Thyroid gland (tissue), 4 donors: ENCODE measurements around the gene HOXA3. TPM values are rescaled to one million over a fixed set of nuclear protein-coding genes. Genes with fewer than 3 reads are reported as not detected.

Experiments used
- DNase-seq, 2 donors: peaks; one replicate each; pipeline ENCODE4 v3.0.0-alpha.2; 2019
- H3K27ac ChIP-seq, 3 donors: fragments of 200-600 bp; sonication (generic); 1 replicate in 2 of 3; 2 replicates in 1 of 3; pipeline ENCODE4 v1.5.1; 2016 to 2019; ENCODE audit warnings: mild to moderate bottlenecking in 1 of 3, moderate library complexity in 1 of 3
- H3K27me3 ChIP-seq: fragments of 200-600 bp; sonication (generic); one replicate; pipeline ENCODE4 v1.5.1; 2019
- H3K36me3 ChIP-seq, 2 donors: fragments of 200-600 bp; sonication (generic); one replicate each; pipeline ENCODE4 v1.5.1; 2016 to 2019
- H3K4me1 ChIP-seq, 2 donors: fragments of 200-600 bp; sonication (generic); one replicate each; pipeline ENCODE4 v1.5.1; 2017 to 2019
- H3K4me3 ChIP-seq, 3 donors: fragments of 200-600 bp; sonication (generic); replicated peaks in 1 of 3; 1 replicate in 2 of 3; 2 replicates in 1 of 3; pipeline ENCODE4 v1.5.1; 2016; ENCODE audit warnings: mild to moderate bottlenecking in 1 of 3
- H3K9me3 ChIP-seq: fragments of 200-600 bp; sonication (generic); one replicate; pipeline ENCODE4 v1.5.1; 2017
- POLR2A ChIP-seq, 2 donors: fragments of 450-650 bp; IDR thresholded peaks; one replicate each; pipeline ENCODE4 v1.6.1; 2017; ENCODE audit warnings: antibody characterized with exemption in 2 of 2, mild to moderate bottlenecking in 2 of 2, moderate library complexity in 1 of 2
- WGBS, 2 donors: methylation state at CpG; one replicate each; pipeline ENCODE4 v1.1.5; 2017; 5-methylcytosine and 5-hydroxymethylcytosine counted together
- intact Hi-C: fragments of 100-400 bp; cut with DNase I; formaldehyde crosslinking; loops from one replicate; pipeline ENCODE4 v1.15.1; 2023
- total RNA-seq, 4 donors: library from RNA; depleted of rRNA; stranded (reverse); fragments of >200 nt; gene quantifications; one replicate each; pipeline ENCODE4 v1.2.3, GENCODE V29; 2016
- TF ChIP-seq, protein P1 (sequence below), 6 experiments: fragments of 200-600 bp in 3 of 6; fragments of 450-650 bp in 3 of 6; sonication (generic) in 3 of 6; IDR thresholded peaks; one replicate each; pipeline ENCODE4 v1.5.1; 2016 to 2019; ENCODE audit warnings: antibody characterized with exemption in 6 of 6, mild to moderate bottlenecking in 2 of 6, inconsistent platforms in 1 of 6, moderate library complexity in 1 of 6

HOXA3 gene
- total RNA-seq, 4 donors from 2014 or later = 0.94 to 6.1 (median 1.9) TPM

DNA sequence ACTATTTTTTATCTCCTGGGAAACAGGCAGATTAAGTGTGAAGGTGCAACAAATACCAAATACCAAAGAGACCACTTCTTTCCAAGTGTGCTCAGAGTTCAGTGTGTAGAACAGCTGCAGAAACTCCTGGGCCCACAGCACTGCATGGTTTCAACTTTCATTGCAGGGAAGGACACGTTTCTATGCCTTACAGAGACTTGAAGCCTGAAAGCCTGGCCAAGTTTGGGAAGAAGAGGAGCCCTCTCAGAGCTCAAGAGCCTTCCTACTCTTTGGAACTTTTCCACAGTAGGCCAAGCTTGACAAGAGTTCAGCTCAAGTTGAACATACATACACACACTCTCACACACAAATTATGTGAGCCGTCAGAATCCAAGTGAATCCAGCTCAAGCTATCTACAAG is 24.3 kb downstream of the HOXA3 start:
- Histone ChIP-seq H3K27ac (no peak overlapping the region), H3K4me1 (peaks cover 0 to 7% of the 10 kb centered on the region in 2 donors), H3K9me3 (no peaks in the 10 kb centered on the region), H3K4me3 (no peak overlapping the region), H3K27me3 (peaks cover 20% of the 10 kb centered on the region), H3K36me3 (no peaks in the 10 kb centered on the region)
- no peak for TF ChIP-seq POLR2A (IDR thresholded peaks at IDR 0.05)
- TF ChIP-seq, protein P1, sequence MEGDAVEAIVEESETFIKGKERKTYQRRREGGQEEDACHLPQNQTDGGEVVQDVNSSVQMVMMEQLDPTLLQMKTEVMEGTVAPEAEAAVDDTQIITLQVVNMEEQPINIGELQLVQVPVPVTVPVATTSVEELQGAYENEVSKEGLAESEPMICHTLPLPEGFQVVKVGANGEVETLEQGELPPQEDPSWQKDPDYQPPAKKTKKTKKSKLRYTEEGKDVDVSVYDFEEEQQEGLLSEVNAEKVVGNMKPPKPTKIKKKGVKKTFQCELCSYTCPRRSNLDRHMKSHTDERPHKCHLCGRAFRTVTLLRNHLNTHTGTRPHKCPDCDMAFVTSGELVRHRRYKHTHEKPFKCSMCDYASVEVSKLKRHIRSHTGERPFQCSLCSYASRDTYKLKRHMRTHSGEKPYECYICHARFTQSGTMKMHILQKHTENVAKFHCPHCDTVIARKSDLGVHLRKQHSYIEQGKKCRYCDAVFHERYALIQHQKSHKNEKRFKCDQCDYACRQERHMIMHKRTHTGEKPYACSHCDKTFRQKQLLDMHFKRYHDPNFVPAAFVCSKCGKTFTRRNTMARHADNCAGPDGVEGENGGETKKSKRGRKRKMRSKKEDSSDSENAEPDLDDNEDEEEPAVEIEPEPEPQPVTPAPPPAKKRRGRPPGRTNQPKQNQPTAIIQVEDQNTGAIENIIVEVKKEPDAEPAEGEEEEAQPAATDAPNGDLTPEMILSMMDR (IDR thresholded peaks at IDR 0.05) = no peak
- intact Hi-C loops = no loop called here
- WGBS, 2 donors = 20 to 21% methylated on average over 2 of the region's 2 CpGs
- no peak for DNase-seq

DNA sequence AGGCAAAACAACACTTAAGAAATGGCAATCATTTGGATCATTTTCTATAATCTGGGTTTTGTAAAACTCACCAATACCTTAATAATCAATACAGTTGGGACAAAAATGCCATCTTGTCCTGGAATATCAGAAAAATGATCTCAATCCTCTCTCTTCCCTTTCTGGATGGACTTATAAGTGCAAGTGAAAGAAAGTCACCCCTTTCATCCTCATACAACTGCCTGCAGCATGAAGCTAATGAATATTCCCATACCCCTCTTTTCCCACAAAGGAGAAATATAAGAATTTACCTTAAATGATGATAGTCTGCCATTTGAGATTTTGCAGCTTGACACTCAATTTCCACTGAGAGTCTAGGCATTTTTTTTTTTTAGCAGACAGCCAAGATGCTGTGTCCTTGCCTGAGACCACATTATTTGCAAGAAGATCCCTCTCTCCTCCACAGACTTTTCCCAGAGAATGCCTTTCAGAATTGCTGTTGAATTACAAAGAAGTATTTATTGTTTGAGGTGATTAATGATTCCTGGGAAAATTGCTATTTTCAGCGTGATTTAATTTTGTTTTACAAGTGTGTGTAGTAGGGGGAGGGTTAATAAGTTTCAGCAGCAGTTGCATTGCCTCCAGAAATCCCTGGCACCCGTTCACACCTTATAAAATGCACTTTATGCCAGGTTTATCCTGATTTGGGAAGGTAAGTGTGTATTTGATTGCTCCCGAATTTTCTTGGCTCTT is 25.6 kb downstream of the HOXA3 start:
- DNase-seq = no peak
- Histone ChIP-seq H3K27me3 (peaks cover 20% of the 10 kb centered on the region), H3K4me1 (peaks cover 0 to 7% of the 10 kb centered on the region in 2 donors), H3K27ac (no peak overlapping the region), H3K9me3 (no peaks in the 10 kb centered on the region), H3K36me3 (no peaks in the 10 kb centered on the region), H3K4me3 (no peak overlapping the region)
- WGBS, 2 donors = 25 to 30% methylated on average over 3 of the region's 3 CpGs
- intact Hi-C loops = no loop called here
- TF ChIP-seq POLR2A (IDR thresholded peaks at IDR 0.05) = no peak
- TF ChIP-seq, protein P1 (IDR thresholded peaks at IDR 0.05) = no peak

DNA sequence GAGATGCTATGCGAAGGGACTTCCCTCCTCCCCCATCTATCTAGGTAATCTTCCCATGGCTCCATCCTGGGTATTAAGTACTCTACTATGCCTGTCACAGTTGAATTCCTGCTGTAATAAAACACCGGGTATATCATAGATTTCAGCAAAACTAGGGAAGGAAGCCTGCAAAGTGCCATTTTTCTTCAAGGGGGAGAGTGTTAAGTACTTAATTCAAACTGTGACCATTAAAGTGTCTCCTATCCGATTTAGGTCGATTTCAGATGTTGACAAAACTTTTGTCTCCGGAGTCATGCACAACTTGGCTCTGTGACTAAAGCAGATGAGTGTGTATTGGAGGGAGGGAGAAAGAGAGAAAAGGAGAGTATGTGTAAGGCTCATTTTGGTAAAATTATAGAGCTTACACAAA is 26.4 kb downstream of the HOXA3 start:
- Histone ChIP-seq H3K4me1 (peaks cover 0 to 7% of the 10 kb centered on the region in 2 donors), H3K27me3 (peaks cover 17% of the 10 kb centered on the region), H3K9me3 (no peaks in the 10 kb centered on the region), H3K36me3 (no peaks in the 10 kb centered on the region), H3K4me3 (no peak overlapping the region), H3K27ac (no peak overlapping the region)
- TF ChIP-seq POLR2A (IDR thresholded peaks at IDR 0.05) = no peak
- TF ChIP-seq, protein P1 (IDR thresholded peaks at IDR 0.05) = no peak
- no peak for DNase-seq
- WGBS, 2 donors = 23 to 34% methylated on average over 5 of the region's 5 CpGs
- intact Hi-C loops = no loop called here

DNA sequence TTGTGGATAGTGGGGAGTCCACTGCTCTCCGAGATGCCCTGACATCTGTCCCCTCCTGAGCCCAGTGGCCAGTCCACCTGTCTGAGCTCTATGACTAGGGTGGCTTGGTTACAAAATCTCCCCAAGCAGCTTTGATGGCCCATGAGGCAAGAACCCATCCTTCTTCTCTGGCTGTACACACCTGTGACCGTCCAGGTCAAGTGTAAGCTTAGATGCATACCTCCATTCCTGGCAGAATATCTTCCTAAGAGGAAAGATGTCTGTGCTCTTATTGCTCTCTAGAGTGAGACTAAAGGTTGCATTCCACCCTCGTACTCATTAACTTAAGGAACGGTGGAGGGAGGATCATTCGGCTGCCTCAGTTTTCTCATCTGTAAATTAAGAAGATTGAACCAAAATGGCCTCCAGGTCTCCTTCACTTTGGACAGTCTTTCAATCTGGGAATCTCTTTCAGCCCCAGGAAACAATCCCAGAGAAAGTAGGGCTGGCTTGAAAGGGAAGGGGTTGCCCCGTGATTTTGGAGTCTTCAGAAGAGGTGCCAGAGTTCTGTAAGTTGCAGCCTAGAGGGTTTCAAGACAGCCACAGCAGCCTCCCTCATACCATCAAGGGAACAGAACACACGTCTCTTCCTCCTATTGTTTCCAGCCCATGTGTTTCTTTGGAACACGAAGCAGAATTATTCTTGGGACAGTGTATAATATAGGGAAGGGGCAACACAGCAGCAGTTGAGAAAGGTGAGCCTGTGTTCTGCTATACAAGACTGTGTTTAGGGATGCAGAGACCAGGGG is 27.3 kb downstream of the HOXA3 start:
- DNase-seq = no peak
- no peaks in the 10 kb centered on the region for H3K9me3 ChIP-seq
- peaks cover 11% of the 10 kb centered on the region for H3K27me3 ChIP-seq
- TF ChIP-seq POLR2A (IDR thresholded peaks at IDR 0.05) = no peak
- TF ChIP-seq, protein P1 (IDR thresholded peaks at IDR 0.05) = no peak
- H3K4me1 ChIP-seq = no peaks in the 10 kb centered on the region
- WGBS, 2 donors = 37 to 42% methylated on average over 8 of the region's 8 CpGs
- no peak overlapping the region for H3K27ac ChIP-seq
- no peaks in the 10 kb centered on the region for H3K36me3 ChIP-seq
- no peak overlapping the region for H3K4me3 ChIP-seq
- intact Hi-C loops = no loop called here
